MM.1S (cell line): ENCODE measurements around the gene ENTPD5.
"Not testable (repeated sequence)": the region's sequence is repeated elsewhere in the genome, so short reads cannot be mapped to it uniquely, and the experiment has no call there.

ENCODE experiments used
- DNase-seq: peaks from one replicate; pipeline ENCODE4 v3.0.0-alpha.2; 2015
- H2AFZ ChIP-seq: fragments of 300-600 bp; sonication (generic); 2 replicates; pipeline ENCODE4 v1.6.0; 2016; ENCODE audit warnings: antibody characterized with exemption, low read length
- H3F3A ChIP-seq: fragments of 300-600 bp; sonication (generic); 2 replicates; pipeline ENCODE4 v1.6.1; 2016; ENCODE audit warnings: mild to moderate bottlenecking, antibody characterized with exemption, low read length, moderate library complexity, mixed read lengths; ENCODE audit not compliant: insufficient read depth
- H3K27ac ChIP-seq: fragments of 300-600 bp; sonication (generic); 2 replicates; pipeline ENCODE4 v1.5.1; 2016; ENCODE audit warnings: mild to moderate bottlenecking, low read length
- H3K27me3 ChIP-seq: fragments of 300-600 bp; sonication (generic); replicated peaks from 2 replicates; pipeline ENCODE4 v1.6.0; 2016; ENCODE audit warnings: low read length; ENCODE audit not compliant: insufficient read depth
- H3K36me3 ChIP-seq: fragments of 300-600 bp; sonication (generic); replicated peaks from 2 replicates; pipeline ENCODE4 v1.6.1; 2016; ENCODE audit warnings: mild to moderate bottlenecking, low read length, mixed read lengths; ENCODE audit not compliant: insufficient read depth
- H3K4me1 ChIP-seq: fragments of 300-600 bp; sonication (generic); 2 replicates; pipeline ENCODE4 v1.6.1; 2016; ENCODE audit warnings: low read length, mixed read lengths
- H3K4me2 ChIP-seq: fragments of 300-600 bp; sonication (generic); 2 replicates; pipeline ENCODE4 v1.6.0; 2016; ENCODE audit warnings: low read depth, low read length
- H3K4me3 ChIP-seq: fragments of 300-600 bp; sonication (generic); 2 replicates; pipeline ENCODE4 v1.5.1; 2016; ENCODE audit warnings: low read length, mixed read lengths
- H3K79me2 ChIP-seq: fragments of 300-600 bp; sonication (generic); 2 replicates; pipeline ENCODE4 v1.6.1; 2016; ENCODE audit warnings: mixed run types, low read length, mixed read lengths
- H3K9ac ChIP-seq: fragments of 300-600 bp; sonication (generic); 2 replicates; pipeline ENCODE4 v1.6.1; 2016; ENCODE audit warnings: low read length, mixed read lengths
- H3K9me2 ChIP-seq: fragments of 300-600 bp; sonication (generic); replicated peaks from 2 replicates; pipeline ENCODE4 v1.6.1; 2016; ENCODE audit warnings: mild to moderate bottlenecking, low read length, mixed read lengths; ENCODE audit not compliant: insufficient read depth
- H3K9me3 ChIP-seq: fragments of 300-600 bp; sonication (generic); replicated peaks from 2 replicates; pipeline ENCODE4 v1.6.1; 2016; ENCODE audit warnings: mild to moderate bottlenecking, low read length, mixed read lengths; ENCODE audit not compliant: insufficient read depth
- H4K20me1 ChIP-seq: fragments of 300-600 bp; sonication (generic); 2 replicates; pipeline ENCODE4 v1.6.1; 2016; ENCODE audit warnings: mild to moderate bottlenecking, low read length, moderate library complexity, mixed read lengths; ENCODE audit not compliant: insufficient read depth
- EZH2 ChIP-seq: fragments of 300-600 bp; sonication (generic); optimal IDR thresholded peaks from 2 replicates; pipeline ENCODE3; 2017; ENCODE audit warnings: low read depth, mild to moderate bottlenecking, antibody characterized with exemption, low read length, mixed read lengths
- EZH2phosphoT487 ChIP-seq: fragments of 300-600 bp; sonication (generic); IDR thresholded peaks from 2 replicates; pipeline ENCODE4 v1.6.1; 2018; ENCODE audit warnings: antibody characterized with exemption, low read length
- TF ChIP-seq, protein P1 (sequence below): fragments of 300-600 bp; sonication (generic); IDR thresholded peaks from 2 replicates; pipeline ENCODE4 v1.5.1; 2016; ENCODE audit warnings: antibody characterized with exemption, low read length, mixed read lengths

ENTPD5 gene

GRCh38 chr14:73995977-73996378 lies 23.1 kb downstream of the ENTPD5 start:
- H3K27ac ChIP-seq, result no peak overlapping the region
- H3K9me3 ChIP-seq, result no peaks in the 10 kb centered on the region
- H3K9ac ChIP-seq, result no peak overlapping the region
- no peaks in the 10 kb centered on the region for H3K27me3 ChIP-seq
- H4K20me1 ChIP-seq, result no peaks in the 10 kb centered on the region
- no peaks in the 10 kb centered on the region for H3K36me3 ChIP-seq
- TF ChIP-seq EZH2phosphoT487 (no peak), EZH2 (no peak)
- TF ChIP-seq, protein P1, sequence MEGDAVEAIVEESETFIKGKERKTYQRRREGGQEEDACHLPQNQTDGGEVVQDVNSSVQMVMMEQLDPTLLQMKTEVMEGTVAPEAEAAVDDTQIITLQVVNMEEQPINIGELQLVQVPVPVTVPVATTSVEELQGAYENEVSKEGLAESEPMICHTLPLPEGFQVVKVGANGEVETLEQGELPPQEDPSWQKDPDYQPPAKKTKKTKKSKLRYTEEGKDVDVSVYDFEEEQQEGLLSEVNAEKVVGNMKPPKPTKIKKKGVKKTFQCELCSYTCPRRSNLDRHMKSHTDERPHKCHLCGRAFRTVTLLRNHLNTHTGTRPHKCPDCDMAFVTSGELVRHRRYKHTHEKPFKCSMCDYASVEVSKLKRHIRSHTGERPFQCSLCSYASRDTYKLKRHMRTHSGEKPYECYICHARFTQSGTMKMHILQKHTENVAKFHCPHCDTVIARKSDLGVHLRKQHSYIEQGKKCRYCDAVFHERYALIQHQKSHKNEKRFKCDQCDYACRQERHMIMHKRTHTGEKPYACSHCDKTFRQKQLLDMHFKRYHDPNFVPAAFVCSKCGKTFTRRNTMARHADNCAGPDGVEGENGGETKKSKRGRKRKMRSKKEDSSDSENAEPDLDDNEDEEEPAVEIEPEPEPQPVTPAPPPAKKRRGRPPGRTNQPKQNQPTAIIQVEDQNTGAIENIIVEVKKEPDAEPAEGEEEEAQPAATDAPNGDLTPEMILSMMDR, result no peak
- H2AFZ ChIP-seq, result no peak overlapping the region
- H3K9me2 ChIP-seq, result no peaks in the 10 kb centered on the region
- no peak overlapping the region for H3K4me3 ChIP-seq
- no peak overlapping the region for H3K4me2 ChIP-seq
- no peaks in the 10 kb centered on the region for H3F3A ChIP-seq
- H3K4me1 ChIP-seq, result no peaks in the 10 kb centered on the region
- no peak for DNase-seq
- no peaks in the 10 kb centered on the region for H3K79me2 ChIP-seq

GRCh38 chr14:73994926-73995325 lies 24.2 kb downstream of the ENTPD5 start:
- H3K9ac ChIP-seq, H3K9me2 ChIP-seq, H3K4me3 ChIP-seq, H3K27ac ChIP-seq, H3F3A ChIP-seq, H3K9me3 ChIP-seq, H3K79me2 ChIP-seq, H2AFZ ChIP-seq, H4K20me1 ChIP-seq, H3K4me2 ChIP-seq, DNase-seq, H3K4me1 ChIP-seq, H3K27me3 ChIP-seq, H3K36me3 ChIP-seq: not testable (repeated sequence)

DNA sequence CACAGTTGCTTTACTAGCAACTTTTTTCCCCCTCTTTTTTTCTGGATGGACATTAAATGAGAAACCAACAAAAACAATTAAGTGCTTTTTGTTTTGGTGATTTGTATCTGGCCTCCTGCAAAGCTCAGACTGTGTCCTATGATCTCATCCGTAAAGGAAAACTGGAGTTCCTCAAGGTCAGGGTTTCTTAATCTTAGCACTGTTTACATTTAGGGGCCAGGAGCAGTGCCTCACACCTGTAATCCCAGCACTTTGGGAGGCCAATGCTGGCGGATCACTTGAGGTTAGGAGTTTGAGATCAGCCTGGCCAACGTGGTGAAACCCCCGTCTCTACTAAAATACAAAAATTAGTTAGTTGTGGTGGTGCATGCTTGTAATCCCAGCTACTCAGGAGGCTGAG lies 28.0 kb downstream of the ENTPD5 start:
- Histone ChIP-seq H3K4me1 (no peaks in the 10 kb centered on the region), H3K79me2 (no peaks in the 10 kb centered on the region), H3F3A (no peaks in the 10 kb centered on the region), H4K20me1 (no peaks in the 10 kb centered on the region), H3K27ac (no peak overlapping the region), H3K4me3 (no peak overlapping the region), H3K9ac (no peak overlapping the region), H2AFZ (no peak overlapping the region), H3K9me3 (no peaks in the 10 kb centered on the region), H3K27me3 (no peaks in the 10 kb centered on the region), H3K36me3 (no peaks in the 10 kb centered on the region), H3K4me2 (no peak overlapping the region), H3K9me2 (no peaks in the 10 kb centered on the region)
- TF ChIP-seq EZH2phosphoT487 (no peak), EZH2 (no peak)
- TF ChIP-seq, protein P1, result no peak
- no peak for DNase-seq

GRCh38 chr14:73988656-73989055 lies 30.4 kb downstream of the ENTPD5 start:
- not testable (repeated sequence) for H2AFZ ChIP-seq, H3K27ac ChIP-seq, H3K27me3 ChIP-seq, H3K4me1 ChIP-seq, H3K4me2 ChIP-seq, H4K20me1 ChIP-seq, H3F3A ChIP-seq, H3K9me3 ChIP-seq, H3K79me2 ChIP-seq, H3K9ac ChIP-seq, DNase-seq, H3K36me3 ChIP-seq, H3K4me3 ChIP-seq, H3K9me2 ChIP-seq
